HG03066 (cell line): ENCODE measurements around the gene GPC3.
"Not testable (repeated sequence)": the region's sequence is repeated elsewhere in the genome, so short reads cannot be mapped to it uniquely, and the experiment has no call there.

Source experiments
- ATAC-seq: cut with Tn5 transposase; IDR thresholded peaks from one replicate; pipeline ENCODE4 v1.9.1; 2021; ENCODE audit warnings: low read depth; ENCODE audit not compliant: unreplicated experiment

GPC3 gene

GRCh38 chrX:133999031-133999705 lies 13.8 kb upstream of the GPC3 start:
- ATAC-seq, result no peak

GRCh38 chrX:133995759-133996158 lies 10.4 kb upstream of the GPC3 start:
- ATAC-seq, result no peak

GRCh38 chrX:133994576-133994975 lies 9.2 kb upstream of the GPC3 start:
- ATAC-seq, result no peak

GRCh38 chrX:133992882-133993281 lies 7.5 kb upstream of the GPC3 start:
- no peak for ATAC-seq

GRCh38 chrX:133991814-133992213 lies 6.4 kb upstream of the GPC3 start:
- no peak for ATAC-seq

GRCh38 chrX:133991057-133991456 lies 5.7 kb upstream of the GPC3 start:
- not testable (repeated sequence) for ATAC-seq

GRCh38 chrX:133989993-133990392 lies 4.6 kb upstream of the GPC3 start:
- ATAC-seq, result no peak

GRCh38 chrX:133989490-133989889 lies 4.1 kb upstream of the GPC3 start:
- no peak for ATAC-seq

GRCh38 chrX:133988010-133988409 lies 2.6 kb upstream of the GPC3 start:
- ATAC-seq, result no peak

- ATAC-seq, result no peak
Measured at GRCh38 chrX:133987188-133987587, 1.8 kb upstream of the GPC3 start.

- ATAC-seq, result no peak
Measured at GRCh38 chrX:133985967-133986683, 731 bp upstream of the GPC3 start.

GRCh38 chrX:133984857-133985163 lies 584 bp downstream of the GPC3 start:
- ATAC-seq, result no peak

GRCh38 chrX:133983974-133984845 lies 1.2 kb downstream of the GPC3 start:
- no peak for ATAC-seq

- no peak for ATAC-seq
Measured at GRCh38 chrX:133983256-133983973, 2.0 kb downstream of the GPC3 start.

GRCh38 chrX:133981924-133982323 lies 3.5 kb downstream of the GPC3 start:
- ATAC-seq, result no peak

GRCh38 chrX:133980832-133981588 lies 4.4 kb downstream of the GPC3 start:
- no peak for ATAC-seq

- ATAC-seq, result no peak
Measured at GRCh38 chrX:133980406-133980805, 5.0 kb downstream of the GPC3 start.

GRCh38 chrX:133979641-133980230 lies 5.7 kb downstream of the GPC3 start:
- ATAC-seq, result no peak

GRCh38 chrX:133973704-133974103 lies 11.7 kb downstream of the GPC3 start:
- ATAC-seq, result no peak

GRCh38 chrX:133972916-133973315 lies 12.5 kb downstream of the GPC3 start:
- ATAC-seq, result no peak
